ENCODE data around the gene CALM1.

The CALM1 gene

DNA sequence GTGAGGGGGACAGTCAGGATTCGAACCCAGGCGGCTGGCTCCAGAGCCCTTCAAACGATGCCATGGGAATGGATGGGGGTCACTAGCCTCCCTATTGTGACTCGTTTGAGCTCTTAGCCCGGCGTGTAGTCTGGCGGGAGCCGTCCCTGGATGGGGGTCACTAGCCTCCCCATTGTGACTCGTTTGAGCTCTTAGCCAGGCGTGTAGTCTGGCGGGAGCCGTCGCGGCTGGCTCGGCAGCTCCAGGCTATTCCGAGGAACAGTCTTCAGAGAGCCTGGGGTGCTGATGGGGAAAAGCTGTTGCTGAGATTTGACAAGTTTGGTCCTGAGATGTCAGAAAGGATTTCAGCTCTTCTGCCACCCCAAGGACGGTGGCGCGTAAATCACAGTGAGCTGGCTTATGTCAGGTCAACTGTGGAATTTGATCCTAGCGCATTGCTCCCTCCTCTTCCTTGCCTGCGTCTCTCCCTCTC is 58.3 kb downstream of the CALM1 start:
- no peak overlapping the region for H3K9ac ChIP-seq (ENCODE audit: low read depth in 1 of 2, low read length in 2 of 2)
- no peaks in the 10 kb centered on the region for H3K9me3 ChIP-seq (ENCODE audit: control insufficient read depth in 1 of 2, low read length in 2 of 2)
- H3K27ac ChIP-seq (ENCODE audit: low read depth, low read length) = no peak overlapping the region
- no peaks in the 10 kb centered on the region for H3K36me3 ChIP-seq (ENCODE audit: control insufficient read depth in 1 of 2, insufficient read depth in 2 of 2, low read length in 2 of 2)
- no peak overlapping the region for H3K4me3 ChIP-seq (ENCODE audit: low read depth in 1 of 2, low read length in 2 of 2)
- H3K27me3 ChIP-seq (ENCODE audit: control insufficient read depth in 1 of 2, insufficient read depth in 2 of 2, low read length in 2 of 2) = no peaks in the 10 kb centered on the region
- peaks cover 16 to 22% of the 10 kb centered on the region in 2 donors for H3K4me1 ChIP-seq (ENCODE audit: control insufficient read depth in 1 of 2, insufficient read depth in 2 of 2, low read length in 2 of 2)

DNA sequence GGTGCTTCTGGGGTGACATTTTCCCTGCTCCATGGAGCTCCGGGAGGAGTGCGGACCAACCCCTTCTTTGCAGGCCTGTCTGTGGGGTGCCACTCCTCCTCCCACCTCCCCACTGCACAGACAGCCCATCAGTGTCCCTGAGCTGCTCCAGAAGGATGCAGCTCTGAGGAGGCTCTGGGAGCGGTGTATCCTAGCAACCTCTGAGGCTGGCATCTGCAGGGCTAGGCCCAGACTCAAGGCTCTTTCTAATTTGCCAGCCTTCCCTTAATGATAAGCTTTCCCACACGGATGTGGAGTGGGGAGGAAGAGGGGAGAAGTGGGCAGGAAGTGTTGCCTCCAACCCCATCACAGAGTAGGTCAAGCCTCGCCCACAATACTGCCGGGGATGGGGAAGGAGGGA is 59.7 kb downstream of the CALM1 start:
- Histone ChIP-seq H3K27me3 (ENCODE audit: control insufficient read depth in 1 of 2, insufficient read depth in 2 of 2, low read length in 2 of 2) (no peaks in the 10 kb centered on the region), H3K36me3 (ENCODE audit: control insufficient read depth in 1 of 2, insufficient read depth in 2 of 2, low read length in 2 of 2) (no peaks in the 10 kb centered on the region), H3K9me3 (ENCODE audit: control insufficient read depth in 1 of 2, low read length in 2 of 2) (no peaks in the 10 kb centered on the region), H3K9ac (ENCODE audit: low read depth in 1 of 2, low read length in 2 of 2) (no peak overlapping the region), H3K4me3 (ENCODE audit: low read depth in 1 of 2, low read length in 2 of 2) (no peak overlapping the region), H3K4me1 (ENCODE audit: control insufficient read depth in 1 of 2, insufficient read depth in 2 of 2, low read length in 2 of 2) (peaks cover 16 to 22% of the 10 kb centered on the region in 2 donors), H3K27ac (ENCODE audit: low read depth, low read length) (no peak overlapping the region)

DNA sequence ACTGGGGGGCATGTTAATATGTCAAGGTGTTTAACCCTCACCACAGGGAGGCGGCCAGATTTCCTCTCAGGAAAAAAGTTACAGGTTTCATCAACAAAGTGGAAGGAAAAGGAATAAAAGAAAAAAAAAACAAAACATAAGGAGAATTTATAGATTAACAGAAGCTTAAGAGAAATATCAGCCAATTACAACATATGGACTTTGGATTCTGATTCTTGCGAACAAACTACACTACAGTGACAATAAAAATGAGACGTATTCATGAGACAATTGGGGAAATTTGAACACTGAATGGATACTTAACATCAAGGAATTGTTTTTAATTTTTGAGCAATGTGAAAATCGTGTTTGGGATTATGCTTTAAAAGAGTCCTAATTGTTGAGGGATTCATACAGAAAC is 60.4 kb downstream of the CALM1 start:
- H3K9me3 ChIP-seq (ENCODE audit: control insufficient read depth in 1 of 2, low read length in 2 of 2) = no peaks in the 10 kb centered on the region
- no peak overlapping the region for H3K9ac ChIP-seq (ENCODE audit: low read depth in 1 of 2, low read length in 2 of 2)
- no peaks in the 10 kb centered on the region for H3K27me3 ChIP-seq (ENCODE audit: control insufficient read depth in 1 of 2, insufficient read depth in 2 of 2, low read length in 2 of 2)
- no peak overlapping the region for H3K27ac ChIP-seq (ENCODE audit: low read depth, low read length)
- H3K36me3 ChIP-seq (ENCODE audit: control insufficient read depth in 1 of 2, insufficient read depth in 2 of 2, low read length in 2 of 2) = no peaks in the 10 kb centered on the region
- no peak overlapping the region for H3K4me3 ChIP-seq (ENCODE audit: low read depth in 1 of 2, low read length in 2 of 2)
- peaks cover 16 to 22% of the 10 kb centered on the region in 2 donors for H3K4me1 ChIP-seq (ENCODE audit: control insufficient read depth in 1 of 2, insufficient read depth in 2 of 2, low read length in 2 of 2)

Measured in duodenal mucosa (tissue), 2 donors.